Fibroblast of lung (primary cell): ENCODE measurements around the gene SLC22A9.

Source experiments
- CTCF ChIP-seq, 2 donors: IDR thresholded peaks in 1 of 2; conservative IDR thresholded peaks in 1 of 2; 1 replicate in 1 of 2; 2 replicates in 1 of 2; pipeline ENCODE4 v1.5.1; 2011 to 2012; ENCODE audit warnings: low read length in 2 of 2, control low read depth in 1 of 2, inconsistent platforms in 1 of 2, low read depth in 1 of 2, mild to moderate bottlenecking in 1 of 2
- EZH2 ChIP-seq: IDR thresholded peaks from 2 replicates; pipeline ENCODE4 v1.5.1; 2012; ENCODE audit warnings: low read length, control low read depth, mild to moderate bottlenecking; ENCODE audit errors: missing control alignments

- no peak for TF ChIP-seq CTCF (conservative IDR thresholded peaks at IDR 0.05 in 1 of 2, IDR thresholded peaks at IDR 0.05 in 1 of 2; ENCODE audit: low read depth in 1 of 2, low read length in 2 of 2)
- no peak for TF ChIP-seq EZH2
Observed at GRCh38 chr11:63321723-63322122, 47.9 kb upstream of the SLC22A9 start.
